Ascending aorta (tissue), 2 donors: ENCODE results near the gene GAST. TPM values are rescaled to one million over a fixed set of nuclear protein-coding genes. Genes with fewer than 3 reads are reported as not detected.

Source experiments
- DNase-seq, 2 donors: peaks; one replicate each; pipeline ENCODE4 v3.0.0-alpha.2; 2019; ENCODE audit warnings: low spot score in 2 of 2
- H3K27ac ChIP-seq, 2 donors: fragments of 200-600 bp; sonication (generic); one replicate each; pipeline ENCODE4 v1.5.1; 2016 to 2017; ENCODE audit warnings: mild to moderate bottlenecking in 1 of 2
- H3K27me3 ChIP-seq: fragments of 200-600 bp; sonication (generic); one replicate; pipeline ENCODE4 v1.5.1; 2017
- H3K36me3 ChIP-seq, 2 donors: fragments of 200-600 bp; sonication (generic); one replicate each; pipeline ENCODE4 v1.5.1; 2016
- H3K4me1 ChIP-seq, 2 donors: fragments of 200-600 bp; sonication (generic); one replicate each; pipeline ENCODE4 v1.5.1; 2016 to 2017; ENCODE audit warnings: mild to moderate bottlenecking in 1 of 2
- H3K4me3 ChIP-seq, 2 donors: fragments of 200-600 bp; sonication (generic); one replicate each; pipeline ENCODE4 v1.5.1; 2016 to 2017; ENCODE audit warnings: mild to moderate bottlenecking in 1 of 2
- H3K9me3 ChIP-seq, 2 donors: fragments of 200-600 bp; sonication (generic); one replicate each; pipeline ENCODE4 v1.5.1; 2016
- CTCF ChIP-seq, 3 experiments: fragments of 200-600 bp in 2 of 3; fragments of 450-650 bp in 1 of 3; sonication (generic) in 2 of 3; IDR thresholded peaks; one replicate each; pipeline ENCODE4 v1.5.1; 2016 to 2019; ENCODE audit warnings: antibody characterized with exemption in 3 of 3, mild to moderate bottlenecking in 1 of 3, moderate library complexity in 1 of 3
- intact Hi-C: fragments of 100-400 bp; cut with DNase I; formaldehyde crosslinking; loops from one replicate; pipeline ENCODE4 v1.15.1; 2023
- total RNA-seq: library from RNA; depleted of rRNA; stranded (reverse); fragments of >200 nt; gene quantifications from one replicate; pipeline ENCODE4 v1.1.0, GENCODE V29; 2016

GAST gene
- total RNA-seq, 1 donor from 2014 or later, result not detected

- no peak overlapping the region for H3K27ac ChIP-seq
- DNase-seq, result no peak
- intact Hi-C loops, result no loop called here
- H3K9me3 ChIP-seq, result no peaks in the 10 kb centered on the region
- no peaks in the 10 kb centered on the region for H3K4me1 ChIP-seq
- no peaks in the 10 kb centered on the region for H3K27me3 ChIP-seq
- H3K4me3 ChIP-seq, result no peak overlapping the region
- no peak for TF ChIP-seq CTCF (IDR thresholded peaks at IDR 0.05)
- no peaks in the 10 kb centered on the region for H3K36me3 ChIP-seq
Observed at GRCh38 chr17:41710472-41711090, 1.6 kb upstream of the GAST start.

- Histone ChIP-seq H3K4me3 (no peak overlapping the region), H3K4me1 (no peaks in the 10 kb centered on the region), H3K27me3 (no peaks in the 10 kb centered on the region), H3K9me3 (no peaks in the 10 kb centered on the region), H3K27ac (no peak overlapping the region), H3K36me3 (no peaks in the 10 kb centered on the region)
- no peak for TF ChIP-seq CTCF (IDR thresholded peaks at IDR 0.05)
- intact Hi-C loops, result no loop called here
- DNase-seq, result no peak
Observed at GRCh38 chr17:41717408-41718286, 5.5 kb downstream of the GAST start.

- no peaks in the 10 kb centered on the region for H3K9me3 ChIP-seq
- no peaks in the 10 kb centered on the region for H3K36me3 ChIP-seq
- no peaks in the 10 kb centered on the region for H3K4me1 ChIP-seq
- no peak for DNase-seq
- intact Hi-C loops, result no loop called here
- TF ChIP-seq CTCF (IDR thresholded peaks at IDR 0.05), result no peak
- no peaks in the 10 kb centered on the region for H3K27me3 ChIP-seq
- H3K27ac ChIP-seq, result no peak overlapping the region
- no peak overlapping the region for H3K4me3 ChIP-seq
Observed at GRCh38 chr17:41718287-41718645, 6.1 kb downstream of the GAST start.

- no peaks in the 10 kb centered on the region for H3K9me3 ChIP-seq
- no peak overlapping the region for H3K4me3 ChIP-seq
- H3K27me3 ChIP-seq, result no peaks in the 10 kb centered on the region
- TF ChIP-seq CTCF (IDR thresholded peaks at IDR 0.05), result no peak
- no peak overlapping the region for H3K27ac ChIP-seq
- no peaks in the 10 kb centered on the region for H3K36me3 ChIP-seq
- no peaks in the 10 kb centered on the region for H3K4me1 ChIP-seq
- no peak for DNase-seq
- intact Hi-C loops, result no loop called here
Observed at GRCh38 chr17:41722231-41722630, 10.1 kb downstream of the GAST start.

- Histone ChIP-seq H3K9me3 (no peaks in the 10 kb centered on the region), H3K27ac (no peak overlapping the region), H3K36me3 (no peaks in the 10 kb centered on the region), H3K4me3 (no peak overlapping the region), H3K27me3 (no peaks in the 10 kb centered on the region), H3K4me1 (no peaks in the 10 kb centered on the region)
- TF ChIP-seq CTCF (IDR thresholded peaks at IDR 0.05), result no peak
- intact Hi-C loops, result no loop called here
- no peak for DNase-seq
Observed at GRCh38 chr17:41723801-41724475, 11.8 kb downstream of the GAST start.
